GM18870 (cell line): ENCODE results near the gene ZNF738.
"Not testable (repeated sequence)": the region's sequence is repeated elsewhere in the genome, so short reads cannot be mapped to it uniquely, and the experiment has no call there.

Experiments used
- ATAC-seq: cut with Tn5 transposase; IDR thresholded peaks from one replicate; pipeline ENCODE4 v1.9.1; 2021; ENCODE audit warnings: moderate library complexity; ENCODE audit not compliant: unreplicated experiment

Gene ZNF738

DNA sequence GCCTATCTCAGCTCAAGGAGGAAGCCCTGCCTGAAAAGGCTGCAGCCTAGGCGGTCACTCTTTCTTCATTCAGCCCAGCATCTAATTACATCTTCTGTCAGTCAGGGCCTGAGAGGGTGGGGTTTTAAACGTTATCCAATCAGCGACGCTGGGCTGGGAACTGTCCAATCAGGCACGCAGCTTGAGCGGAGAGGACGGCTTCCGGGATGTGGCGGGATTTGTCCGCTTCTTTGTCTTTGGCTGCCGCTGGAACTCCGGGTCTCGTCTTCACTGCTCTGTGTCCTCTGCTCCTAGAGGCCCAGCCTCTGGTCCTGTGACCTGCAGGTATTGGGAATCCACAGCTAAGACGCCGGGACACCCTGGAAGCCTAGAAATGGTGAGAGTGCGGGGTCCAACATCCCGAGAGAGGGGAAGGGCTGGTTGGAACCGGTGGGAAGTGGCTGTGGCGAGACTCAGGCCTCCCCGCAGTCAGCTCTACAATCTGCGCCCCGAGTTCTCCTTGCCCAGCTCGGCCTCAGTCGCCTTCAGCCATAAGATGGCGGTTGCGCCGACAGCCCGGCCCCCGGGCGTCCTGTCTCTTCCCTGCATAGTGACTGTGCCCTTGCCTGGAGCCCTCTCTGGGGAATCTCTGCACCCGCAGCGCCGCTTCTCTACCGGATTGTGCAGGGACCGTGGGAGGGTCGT is at the start of gene ZNF738:
TSS of gene ZNF738 (plus strand) at position 233 of the 684 bp plus-strand sequence. CDS start at position 374, 141 bp downstream.
- ATAC-seq = peak; percentile 96

DNA sequence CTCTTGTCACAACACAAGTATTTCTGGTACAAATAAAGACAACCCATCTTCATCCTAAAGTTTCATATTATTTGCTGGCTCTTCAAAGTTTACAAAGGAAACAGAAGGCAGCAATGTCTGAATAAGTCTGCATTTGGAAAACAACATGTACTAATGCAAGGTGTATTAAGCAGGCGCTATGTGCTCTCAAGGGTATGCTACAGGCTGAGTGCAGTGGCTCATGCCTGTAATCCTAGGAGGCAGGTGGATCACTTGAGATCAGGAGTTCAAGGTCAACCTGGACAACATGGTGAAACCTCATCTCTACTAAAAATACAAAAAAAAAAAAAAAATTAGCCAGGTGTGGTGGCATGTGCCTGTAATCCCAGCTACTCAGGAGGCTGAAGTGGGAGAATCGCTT is 46.0 kb upstream of the ZNF738 start:
- ATAC-seq = not testable (repeated sequence)

DNA sequence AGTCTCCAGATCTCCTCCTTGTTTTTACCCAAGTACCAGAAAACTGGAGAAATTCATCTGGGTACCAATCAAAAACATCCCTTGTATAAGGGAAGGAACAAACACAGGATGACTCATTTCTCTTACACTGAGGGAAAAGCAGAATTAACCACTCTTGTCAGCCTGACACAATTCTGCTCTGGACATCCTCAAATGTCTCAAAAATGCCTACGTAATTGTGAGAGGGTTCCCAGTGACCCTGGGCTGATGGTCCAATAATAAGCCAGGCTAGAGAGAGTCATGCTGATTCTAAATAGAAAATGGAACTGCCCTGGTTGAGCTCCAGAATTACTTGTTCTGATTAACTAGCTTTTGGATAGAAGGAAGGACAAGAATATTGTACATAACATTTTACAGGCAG is 44.1 kb upstream of the ZNF738 start:
- ATAC-seq = no peak

DNA sequence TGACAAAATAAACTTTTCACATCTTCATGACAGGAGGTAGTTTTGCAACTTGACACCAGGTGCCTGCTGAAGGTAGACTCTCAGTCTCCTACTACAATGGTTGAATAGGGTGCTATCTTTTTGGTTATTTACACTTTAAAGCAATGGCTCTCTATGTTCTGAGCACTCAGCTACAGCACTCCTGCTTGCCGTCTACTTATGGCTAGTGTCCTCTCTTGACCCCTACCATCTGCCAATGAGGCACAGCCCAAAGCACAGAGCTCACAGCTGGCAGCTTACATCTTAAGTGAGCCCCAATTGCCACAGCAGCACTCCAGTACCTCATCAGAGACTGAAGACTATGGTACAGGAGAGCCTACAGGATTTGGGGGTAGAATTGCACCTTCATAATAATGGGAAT is 41.0 kb upstream of the ZNF738 start:
- no peak for ATAC-seq

DNA sequence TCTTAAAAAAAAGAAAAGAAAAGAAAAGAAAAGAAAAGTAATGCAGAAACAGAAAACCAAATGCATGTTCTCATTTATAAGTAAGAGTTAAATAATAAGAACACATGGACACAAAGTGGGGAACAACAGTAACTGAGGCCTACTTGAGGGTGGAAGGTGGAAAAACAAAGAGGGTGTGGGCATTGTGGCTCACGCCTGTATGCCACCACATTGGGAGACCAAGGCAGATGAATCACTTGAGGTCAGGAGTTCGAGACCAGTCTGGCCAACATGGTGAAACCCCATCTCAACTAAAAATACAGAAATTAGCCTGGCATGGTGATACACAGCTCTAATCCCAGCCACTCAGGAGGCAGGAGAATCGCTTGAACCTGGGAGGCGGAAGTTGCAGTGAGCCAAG is 37.7 kb upstream of the ZNF738 start:
- no peak for ATAC-seq

DNA sequence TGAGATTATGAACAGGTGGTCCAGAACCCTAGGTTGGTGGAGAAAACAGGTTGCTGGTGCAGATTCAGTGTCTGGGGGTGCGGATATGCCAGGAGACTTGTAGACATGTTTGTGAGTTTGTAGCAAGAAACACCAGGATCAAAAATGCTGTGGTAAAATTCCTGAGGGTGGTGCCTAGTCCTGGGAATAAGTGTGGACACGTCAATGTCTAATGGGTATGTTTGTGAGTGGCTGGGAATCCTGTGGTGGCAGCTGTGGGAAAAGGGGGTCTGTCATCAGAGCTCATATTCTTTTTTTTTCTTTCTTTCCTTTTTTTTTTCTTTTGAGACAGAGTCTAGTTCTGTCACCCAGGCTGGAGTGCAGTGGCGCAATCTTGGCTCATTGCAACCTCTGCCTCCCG is 36.8 kb upstream of the ZNF738 start:
- ATAC-seq = no peak

DNA sequence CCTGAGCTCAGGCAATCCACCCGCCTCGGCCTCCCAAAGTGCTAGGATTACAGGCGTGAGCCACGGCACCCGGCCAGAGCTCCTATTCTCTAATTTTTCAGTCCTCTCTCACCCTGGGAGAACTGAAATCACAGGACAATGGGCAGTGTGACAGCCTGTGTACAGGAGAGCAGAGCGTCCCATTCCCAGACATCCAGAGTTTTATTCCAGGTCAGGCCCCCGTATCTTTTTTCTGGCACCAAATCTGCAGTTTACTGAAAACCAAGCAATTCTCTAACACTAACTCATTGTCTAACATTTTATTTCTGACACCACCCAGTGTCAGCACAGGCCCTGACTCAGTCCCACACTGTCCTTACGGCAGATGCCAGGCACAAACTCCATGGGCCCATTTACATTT is 36.3 kb upstream of the ZNF738 start:
- no peak for ATAC-seq

DNA sequence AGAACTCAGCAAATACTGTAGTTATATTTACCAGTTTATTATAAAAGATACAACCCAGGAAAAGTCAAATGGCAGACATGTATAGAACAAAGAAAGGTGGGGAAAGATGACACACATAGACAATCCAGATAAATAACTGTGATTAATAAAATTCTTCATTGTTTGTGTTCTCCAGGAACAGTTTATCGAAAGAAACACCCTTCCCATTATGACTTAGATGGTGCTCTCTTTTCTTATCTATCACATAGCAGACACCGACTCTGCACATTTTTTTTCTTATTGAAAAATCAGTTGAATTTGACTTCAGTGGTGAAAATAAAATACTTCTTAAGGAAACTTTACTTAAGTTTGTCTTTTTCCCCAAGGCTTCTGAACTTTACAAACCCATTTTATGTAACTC is 35.8 kb upstream of the ZNF738 start:
- ATAC-seq = no peak

DNA sequence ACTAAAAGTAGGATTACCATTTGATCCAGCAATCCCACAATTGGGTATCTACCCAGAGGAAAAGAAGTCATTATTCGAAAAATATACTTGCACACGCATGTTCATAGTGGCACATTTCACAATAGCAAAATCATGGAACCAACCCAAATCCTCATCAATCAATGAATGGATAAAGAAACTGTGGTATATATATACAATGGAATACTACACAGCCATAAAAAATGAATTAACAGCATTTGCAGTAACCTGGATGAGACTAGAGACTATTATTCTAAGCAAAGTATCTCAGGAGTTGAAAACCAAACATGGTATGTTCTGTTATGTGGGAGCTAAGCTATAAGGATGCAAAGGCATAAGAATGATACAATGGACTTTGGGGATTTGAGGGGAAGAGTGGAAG is 32.6 kb upstream of the ZNF738 start:
- ATAC-seq = no peak

DNA sequence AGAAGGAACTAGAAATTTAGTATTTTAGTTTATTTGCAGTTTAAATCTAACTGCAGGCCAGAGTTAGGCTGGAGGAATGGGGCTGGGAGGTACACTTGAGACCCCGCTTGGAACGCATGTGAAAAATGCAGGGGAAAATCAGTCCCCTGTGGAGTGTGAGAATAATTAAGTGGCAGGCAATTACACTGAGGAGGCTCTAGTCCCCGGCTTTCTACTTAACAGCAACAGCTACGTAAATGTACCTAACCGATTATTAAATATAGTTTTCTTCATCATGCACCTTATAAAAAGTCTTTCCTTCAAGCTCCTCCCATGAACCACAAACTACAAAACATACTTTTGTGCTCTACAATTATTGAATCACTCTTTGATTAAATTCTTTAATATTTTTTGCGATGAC is 30.4 kb upstream of the ZNF738 start:
- no peak for ATAC-seq

DNA sequence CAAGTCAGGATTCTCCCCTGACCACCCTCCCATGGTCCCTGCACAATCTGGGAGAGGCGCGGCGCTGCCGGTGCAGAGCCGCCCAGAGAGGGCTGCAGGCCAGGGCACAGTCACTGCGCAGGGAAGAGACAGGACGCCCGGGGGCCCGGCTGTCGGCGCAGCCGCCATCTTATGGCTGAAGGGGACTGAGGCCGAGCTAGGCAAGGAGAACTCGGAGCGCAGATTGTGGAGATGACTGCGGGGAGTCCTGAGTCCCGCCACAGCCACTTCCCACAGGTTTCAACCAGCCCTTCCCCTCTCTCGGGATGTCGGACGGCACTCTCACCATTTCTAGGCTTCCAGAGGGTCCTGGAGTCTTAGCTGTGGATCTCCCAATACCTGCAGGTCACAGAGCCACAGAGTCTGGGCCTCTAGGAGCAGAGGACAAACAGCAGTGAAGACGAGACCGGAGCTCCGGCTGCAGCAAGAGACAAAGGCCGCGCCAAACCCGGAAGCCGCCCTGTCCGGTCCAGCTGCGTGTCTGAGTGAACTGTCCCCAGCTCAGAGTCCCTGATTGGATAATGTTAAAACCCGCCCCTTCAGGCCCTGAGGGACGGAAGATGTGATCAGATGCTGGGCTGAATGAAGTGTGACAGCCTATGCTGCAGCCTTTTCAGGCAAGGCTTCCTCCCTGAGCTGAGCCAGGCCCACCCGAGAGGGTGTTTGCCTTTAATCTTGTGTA is 29.8 kb upstream of the ZNF738 start, which contains the start of gene ZNF708:
TSS of gene ZNF708 (minus strand) at position 526 of the 721 bp plus-strand sequence. CDS start at position 328, 198 bp downstream.
- peak; percentile 98 for ATAC-seq

DNA sequence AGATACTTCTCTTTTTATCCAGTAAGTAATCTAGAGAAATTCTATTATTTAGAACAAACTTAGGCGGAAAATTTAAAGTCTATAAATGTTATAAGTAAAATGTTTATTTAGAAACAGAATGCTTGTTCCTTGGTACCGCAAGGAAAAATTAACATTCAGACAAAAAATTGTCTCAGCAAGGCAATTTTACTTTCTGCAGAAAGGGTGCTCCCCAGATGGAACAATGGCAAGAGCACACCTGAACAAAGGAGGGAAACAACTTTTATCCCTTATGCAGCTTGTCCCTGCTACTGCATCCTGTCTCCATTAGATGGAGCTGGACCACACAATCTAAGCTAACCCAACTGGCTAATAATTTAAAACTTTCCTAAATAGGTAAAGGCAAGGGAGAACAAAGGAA is 23.1 kb upstream of the ZNF738 start:
- no peak for ATAC-seq

DNA sequence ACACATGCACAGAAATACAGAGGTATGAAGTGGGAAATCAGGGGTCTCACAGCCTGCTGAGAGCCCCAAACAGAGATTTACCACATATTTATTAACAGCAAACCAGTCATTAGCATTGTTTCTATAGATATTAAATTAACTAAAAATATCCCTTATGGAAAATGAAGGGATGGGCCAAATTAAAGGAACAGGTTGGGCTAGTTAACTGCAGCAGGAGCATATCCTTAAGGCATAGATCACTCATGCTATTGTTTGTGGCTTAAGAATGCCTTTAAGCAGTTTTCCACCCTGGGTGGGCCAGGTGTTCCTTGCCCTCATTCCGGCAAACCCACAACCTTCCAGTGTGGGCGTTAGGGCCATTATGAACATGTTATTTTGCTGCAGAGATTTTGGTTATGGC is 14.0 kb upstream of the ZNF738 start:
- not testable (repeated sequence) for ATAC-seq

DNA sequence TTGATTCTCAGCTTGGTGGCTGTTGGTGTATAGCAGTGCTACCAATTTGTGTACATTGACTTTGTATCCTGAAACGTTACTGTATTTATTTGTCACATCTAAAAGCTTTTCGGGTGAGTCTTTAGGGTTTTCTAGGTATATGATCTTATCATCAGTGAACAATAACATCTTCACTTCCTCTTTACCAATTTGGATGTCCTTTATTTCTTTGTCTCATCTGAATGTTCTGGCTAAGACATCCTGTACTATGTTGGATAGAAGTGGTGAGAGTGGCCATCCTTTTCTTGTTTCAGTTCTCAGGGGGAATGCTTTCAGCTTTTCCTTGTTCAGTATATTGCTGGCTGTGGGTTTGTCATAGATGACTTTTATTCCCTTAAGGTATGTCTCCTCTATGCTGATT is 6.0 kb upstream of the ZNF738 start:
- no peak for ATAC-seq

DNA sequence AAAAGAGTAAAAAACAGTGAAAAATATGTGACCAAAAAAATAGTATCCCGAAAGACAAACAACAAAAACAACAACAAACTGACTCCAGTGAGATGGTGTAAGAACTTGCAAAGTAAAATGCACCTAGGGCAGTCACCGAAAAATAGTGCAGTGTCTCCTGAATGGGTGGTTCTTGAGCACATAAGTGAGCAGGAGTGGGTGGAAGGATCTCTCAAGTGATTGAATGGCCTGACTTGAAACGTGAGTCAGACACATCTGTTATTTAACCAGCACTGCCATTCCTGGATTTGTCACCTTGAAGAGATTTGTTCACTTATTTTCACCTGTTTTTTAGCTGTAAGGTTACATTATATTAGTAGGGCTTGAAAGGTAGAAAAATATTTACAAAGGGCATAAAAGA is 3.5 kb downstream of the ZNF738 start:
- ATAC-seq = no peak

DNA sequence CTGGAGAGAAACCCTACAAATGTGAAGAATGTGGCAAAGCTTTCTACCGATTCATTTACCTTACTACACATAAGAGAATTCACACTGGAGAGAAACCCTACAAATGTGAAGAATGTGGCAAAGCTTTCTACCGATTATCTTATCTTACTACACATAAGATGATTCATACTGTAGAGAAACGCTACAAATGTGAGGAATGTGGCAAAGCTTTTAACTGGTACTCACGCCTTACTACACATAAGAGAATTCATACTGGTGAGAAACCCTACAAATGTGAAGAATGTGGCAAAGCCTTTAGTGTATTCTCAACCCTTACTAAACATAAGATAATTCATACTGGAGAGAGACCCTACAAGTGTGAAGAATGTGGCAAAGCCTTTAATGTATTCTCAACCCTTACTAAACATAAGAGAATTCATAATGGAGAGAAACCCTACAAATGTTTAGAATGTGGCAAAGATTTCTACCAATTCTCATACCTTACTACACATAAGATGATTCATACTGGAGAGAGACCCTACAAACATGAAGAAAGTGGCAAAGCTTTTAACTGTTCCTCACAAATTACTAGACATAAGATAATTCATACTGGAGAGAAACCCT is 25.3 kb downstream of the ZNF738 start:
- no peak for ATAC-seq

DNA sequence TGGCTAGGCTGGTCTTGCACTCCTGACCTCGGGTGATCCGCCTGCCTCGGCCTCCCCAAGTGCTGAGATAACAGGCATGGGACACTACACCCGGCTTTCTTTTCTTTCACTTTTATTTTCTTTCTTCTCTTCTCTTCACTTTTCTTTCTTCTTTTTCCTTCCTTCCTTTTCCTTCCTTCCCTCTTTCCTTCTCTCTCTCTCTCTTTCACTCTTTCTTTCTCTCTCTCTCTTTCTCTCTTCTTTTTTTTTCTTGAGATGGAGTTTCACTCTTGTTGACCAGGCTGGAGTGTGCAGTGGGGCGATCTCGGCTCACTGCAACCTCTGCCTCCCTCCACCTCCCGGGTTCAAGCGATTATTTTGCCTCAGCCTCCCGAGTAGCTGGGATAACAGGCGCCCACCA is 37.3 kb downstream of the ZNF738 start:
- ATAC-seq = no peak

DNA sequence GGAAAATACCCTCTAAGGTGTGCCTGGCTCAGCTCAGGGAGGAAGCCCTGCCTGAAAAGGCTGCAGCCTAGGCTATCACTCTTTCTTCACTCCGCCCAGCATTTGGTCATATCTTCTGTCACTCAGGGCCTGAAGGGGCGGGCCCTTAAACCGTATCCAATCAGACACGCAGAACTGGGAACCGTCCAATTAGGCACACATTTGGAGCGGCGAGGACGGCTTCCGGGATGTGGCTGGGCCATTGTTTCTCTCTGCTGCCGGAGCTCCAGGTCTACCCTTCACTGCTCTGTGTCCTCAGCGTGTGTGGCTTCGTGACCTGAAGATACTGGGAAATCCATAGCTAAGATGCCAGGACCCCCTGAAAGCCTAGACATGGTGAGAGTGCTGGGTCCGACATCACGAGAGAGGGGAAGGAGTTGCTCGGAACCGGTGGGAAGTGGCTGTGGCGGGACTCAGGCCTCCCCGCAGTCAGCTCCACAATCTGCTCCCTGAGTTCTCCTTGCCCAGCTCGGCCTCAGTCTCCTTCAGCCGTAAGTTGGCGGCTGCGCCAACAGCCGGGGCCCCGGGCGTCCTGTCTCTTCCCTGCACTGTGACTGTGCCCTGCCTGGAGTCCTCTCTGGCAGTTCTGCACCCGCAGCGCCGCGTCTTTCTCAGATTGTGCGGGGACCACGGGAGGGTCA is 38.2 kb downstream of the ZNF738 start, which contains the start of gene ZNF493:
TSS of gene ZNF493 (plus strand) at position 241 of the 680 bp plus-strand sequence. CDS start at position 346, 105 bp downstream.
- ATAC-seq = peak; percentile 100

DNA sequence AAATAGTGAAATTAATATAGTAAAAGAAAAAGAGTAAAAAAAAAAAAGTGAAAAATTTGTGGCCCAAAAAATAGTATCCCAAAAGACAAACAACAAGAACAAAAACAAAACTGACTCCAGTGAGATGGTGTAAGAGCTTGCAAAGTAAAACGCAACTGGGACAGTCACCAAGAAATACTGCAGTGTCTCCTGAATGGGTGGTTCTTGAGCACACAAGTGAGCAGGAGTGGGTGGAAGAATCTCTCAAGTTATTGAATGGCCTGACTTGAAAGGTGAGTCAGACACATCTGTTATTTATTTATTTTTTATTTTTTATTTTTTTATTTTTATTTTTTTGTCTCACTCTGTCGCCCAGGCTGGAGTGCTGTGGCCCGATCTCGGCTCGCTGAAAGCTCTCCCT is 40.1 kb downstream of the ZNF738 start:
- no peak for ATAC-seq

DNA sequence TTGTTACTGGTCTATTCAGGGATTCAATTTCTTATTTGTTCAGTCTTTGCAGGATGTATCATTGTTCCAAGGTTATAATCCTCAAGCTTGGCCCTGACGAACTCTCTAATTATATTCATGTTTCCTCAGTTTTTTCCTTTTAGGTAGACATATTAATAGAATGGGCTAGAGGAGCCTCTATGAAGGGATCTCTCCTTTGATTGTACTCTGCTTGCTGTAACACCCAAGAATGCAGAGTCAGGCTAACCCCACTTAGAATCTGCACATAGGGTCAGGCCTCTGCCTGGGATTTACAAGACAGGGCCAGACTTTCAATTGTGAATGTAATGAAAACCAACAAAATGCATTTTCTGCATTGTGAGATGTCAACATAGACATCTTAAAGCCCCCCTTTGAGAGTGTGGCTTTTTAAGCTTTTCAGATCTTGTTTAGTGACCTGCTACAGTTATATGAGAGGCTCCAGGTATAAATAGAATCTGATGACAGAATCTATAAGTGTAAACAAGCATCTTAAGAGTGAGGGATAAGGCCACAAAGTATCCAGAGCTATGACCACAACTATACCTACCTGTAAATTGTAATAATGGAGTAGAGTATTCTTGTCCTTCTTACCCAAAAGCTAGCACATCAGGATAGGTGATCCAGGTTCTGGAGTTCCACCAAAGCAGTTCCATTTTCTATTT is 43.6 kb downstream of the ZNF738 start:
- ATAC-seq = no peak

DNA sequence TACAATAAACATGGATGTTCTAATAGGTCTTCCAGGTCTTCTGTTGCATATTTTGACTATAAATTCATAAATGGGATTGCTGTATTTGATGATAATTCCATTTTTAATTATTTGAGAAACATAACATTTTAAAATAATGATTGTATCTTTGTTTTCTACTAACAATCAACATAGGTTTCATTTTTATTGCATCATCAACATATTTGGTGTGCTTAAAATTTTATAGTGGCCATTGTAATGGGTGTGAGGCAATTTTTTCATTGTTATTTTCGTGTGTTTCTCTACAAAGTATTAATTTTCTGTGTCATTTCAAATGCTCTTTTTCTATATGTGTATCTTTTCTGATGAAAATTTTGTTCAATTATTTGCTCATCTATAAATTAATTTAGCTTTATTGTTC is 51.4 kb downstream of the ZNF738 start:
- ATAC-seq = no peak
